Vagina (tissue), 2 donors: ENCODE measurements around the gene MEGF9. TPM values are rescaled to one million over a fixed set of nuclear protein-coding genes. Genes with fewer than 3 reads are reported as not detected.

Experiments used
- DNase-seq, 2 donors: peaks; one replicate each; pipeline ENCODE4 v3.0.0-alpha.2; 2017; ENCODE audit errors: extremely low spot score in 2 of 2
- H3K27ac ChIP-seq: fragments of 200-600 bp; sonication (generic); one replicate; pipeline ENCODE4 v1.5.1; 2019
- H3K27me3 ChIP-seq: fragments of 200-600 bp; sonication (generic); one replicate; pipeline ENCODE4 v1.5.1; 2019
- H3K36me3 ChIP-seq, 2 donors: fragments of 200-600 bp; sonication (generic); one replicate each; pipeline ENCODE4 v1.5.1; 2017 to 2019
- H3K4me1 ChIP-seq: fragments of 200-600 bp; sonication (generic); one replicate; pipeline ENCODE4 v1.5.1; 2019
- H3K4me3 ChIP-seq, 2 donors: fragments of 200-600 bp; sonication (generic); 1 replicate in 1 of 2; 2 replicates in 1 of 2; pipeline ENCODE4 v1.5.1; 2016 to 2019
- H3K9me3 ChIP-seq: fragments of 200-600 bp; sonication (generic); one replicate; pipeline ENCODE4 v1.5.1; 2019
- CTCF ChIP-seq, 3 experiments: fragments of 450-650 bp in 2 of 3; fragments of 200-600 bp in 1 of 3; sonication (generic) in 1 of 3; IDR thresholded peaks; one replicate each; pipeline ENCODE4 v1.5.1; 2017 to 2019; ENCODE audit warnings: antibody characterized with exemption in 3 of 3, mild to moderate bottlenecking in 2 of 3, moderate library complexity in 2 of 3
- POLR2A ChIP-seq, 2 donors: fragments of 450-650 bp; IDR thresholded peaks; one replicate each; pipeline ENCODE4 v1.6.1; 2017; ENCODE audit warnings: antibody characterized with exemption in 2 of 2, mild to moderate bottlenecking in 2 of 2, moderate library complexity in 2 of 2
- POLR2AphosphoS5 ChIP-seq, 2 donors: sonication (generic); formaldehyde crosslinking; IDR thresholded peaks; one replicate each; pipeline ENCODE4 v1.9.0; 2017; ENCODE audit warnings: antibody characterized with exemption in 2 of 2, mild to moderate bottlenecking in 2 of 2, low read depth in 1 of 2; ENCODE audit not compliant: insufficient read depth in 1 of 2
- intact Hi-C: fragments of 100-400 bp; cut with DNase I; formaldehyde crosslinking; loops from one replicate; pipeline ENCODE4 v1.15.1; 2023
- total RNA-seq: library from RNA; depleted of rRNA; stranded (reverse); fragments of >200 nt; gene quantifications from one replicate; pipeline ENCODE4 v1.2.3, GENCODE V29; 2016

MEGF9 gene
- total RNA-seq, 1 donor from 2014 or later: 17.7 TPM

GRCh38 chr9:120680579-120680978 lies 33.7 kb downstream of the MEGF9 start:
- Histone ChIP-seq H3K4me3 (no peak overlapping the region), H3K9me3 (no peaks in the 10 kb centered on the region), H3K4me1 (no peaks in the 10 kb centered on the region), H3K27ac (no peak overlapping the region), H3K27me3 (no peaks in the 10 kb centered on the region), H3K36me3 (no peaks in the 10 kb centered on the region)
- intact Hi-C loops: no loop called here
- TF ChIP-seq POLR2AphosphoS5 (IDR thresholded peaks at IDR 0.05; ENCODE audit: insufficient read depth in 1 of 2, low read depth in 1 of 2) (no peak), POLR2A (IDR thresholded peaks at IDR 0.05) (no peak), CTCF (IDR thresholded peaks at IDR 0.05) (no peak)
- no peak for DNase-seq

- intact Hi-C loops: no loop called here
- no peaks in the 10 kb centered on the region for H3K4me1 ChIP-seq
- no peaks in the 10 kb centered on the region for H3K36me3 ChIP-seq
- DNase-seq: no peak
- no peak overlapping the region for H3K27ac ChIP-seq
- no peak for TF ChIP-seq POLR2AphosphoS5 (IDR thresholded peaks at IDR 0.05; ENCODE audit: insufficient read depth in 1 of 2, low read depth in 1 of 2)
- no peak overlapping the region for H3K4me3 ChIP-seq
- H3K9me3 ChIP-seq: no peaks in the 10 kb centered on the region
- no peaks in the 10 kb centered on the region for H3K27me3 ChIP-seq
Measured at GRCh38 chr9:120680161-120680560, 34.1 kb downstream of the MEGF9 start.

- intact Hi-C loops: no loop called here
- H3K36me3 ChIP-seq: no peaks in the 10 kb centered on the region
- H3K4me1 ChIP-seq: no peaks in the 10 kb centered on the region
- no peaks in the 10 kb centered on the region for H3K9me3 ChIP-seq
- TF ChIP-seq POLR2A (IDR thresholded peaks at IDR 0.05) (no peak), CTCF (IDR thresholded peaks at IDR 0.05) (no peak), POLR2AphosphoS5 (IDR thresholded peaks at IDR 0.05; ENCODE audit: insufficient read depth in 1 of 2, low read depth in 1 of 2) (no peak)
- H3K4me3 ChIP-seq: no peak overlapping the region
- no peak for DNase-seq
- no peaks in the 10 kb centered on the region for H3K27me3 ChIP-seq
- no peak overlapping the region for H3K27ac ChIP-seq
Measured at GRCh38 chr9:120677965-120678364, 36.3 kb downstream of the MEGF9 start.

GRCh38 chr9:120676767-120677402 lies 37.4 kb downstream of the MEGF9 start:
- Histone ChIP-seq H3K27ac (no peak overlapping the region), H3K27me3 (no peaks in the 10 kb centered on the region), H3K4me1 (no peaks in the 10 kb centered on the region), H3K36me3 (no peaks in the 10 kb centered on the region), H3K4me3 (no peak overlapping the region), H3K9me3 (no peaks in the 10 kb centered on the region)
- TF ChIP-seq CTCF (IDR thresholded peaks at IDR 0.05) (no peak), POLR2A (IDR thresholded peaks at IDR 0.05) (no peak), POLR2AphosphoS5 (IDR thresholded peaks at IDR 0.05; ENCODE audit: insufficient read depth in 1 of 2, low read depth in 1 of 2) (no peak)
- no peak for DNase-seq
- intact Hi-C loops: no loop called here

GRCh38 chr9:120668399-120668798 lies 45.9 kb downstream of the MEGF9 start:
- H3K9me3 ChIP-seq: no peaks in the 10 kb centered on the region
- DNase-seq: no peak
- no peaks in the 10 kb centered on the region for H3K27me3 ChIP-seq
- TF ChIP-seq POLR2AphosphoS5 (IDR thresholded peaks at IDR 0.05; ENCODE audit: insufficient read depth in 1 of 2, low read depth in 1 of 2) (no peak), CTCF (IDR thresholded peaks at IDR 0.05) (no peak), POLR2A (IDR thresholded peaks at IDR 0.05) (no peak)
- H3K4me3 ChIP-seq: no peak overlapping the region
- no peak overlapping the region for H3K27ac ChIP-seq
- intact Hi-C loops: no loop called here
- H3K4me1 ChIP-seq: peaks cover 7% of the 10 kb centered on the region
- H3K36me3 ChIP-seq: no peaks in the 10 kb centered on the region
